Thoracic aorta (tissue), 2 donors: ENCODE data around the gene CD69. TPM values are rescaled to one million over a fixed set of nuclear protein-coding genes. Genes with fewer than 3 reads are reported as not detected.
A peak's percentile ranks its signal among the peaks of the same experiment; 100 is the strongest.

ENCODE experiments used
- ATAC-seq: fragments of 150-250 bp; one replicate; pipeline ENCODE4 v1.8.0; 2017; ENCODE audit warnings: low read depth; ENCODE audit not compliant: insufficient number of reproducible peaks, low FRiP score
- DNase-seq: peaks from one replicate; pipeline ENCODE4 v3.0.0-alpha.2; 2020; ENCODE audit warnings: low spot score
- H3K27ac ChIP-seq, 2 donors: fragments of 200-600 bp; sonication (generic); 1 replicate in 1 of 2; 2 replicates in 1 of 2; pipeline ENCODE4 v1.5.1; 2016; ENCODE audit warnings: mild to moderate bottlenecking in 2 of 2, moderate library complexity in 2 of 2
- H3K27me3 ChIP-seq: fragments of 200-600 bp; sonication (generic); replicated peaks from 2 replicates; pipeline ENCODE4 v1.6.0; 2016; ENCODE audit warnings: mild to moderate bottlenecking; ENCODE audit not compliant: insufficient read depth
- H3K36me3 ChIP-seq: fragments of 200-600 bp; sonication (generic); one replicate; pipeline ENCODE4 v1.5.1; 2016
- H3K4me1 ChIP-seq, 2 donors: fragments of 200-600 bp; sonication (generic); 1 replicate in 1 of 2; 2 replicates in 1 of 2; pipeline versions ENCODE4 v1.5.1 to v1.6.0; 2016; ENCODE audit warnings: low read depth in 2 of 2, mild to moderate bottlenecking in 1 of 2; ENCODE audit not compliant: control insufficient read depth in 1 of 2
- H3K4me3 ChIP-seq: fragments of 200-600 bp; sonication (generic); 2 replicates; pipeline ENCODE4 v1.5.1; 2016; ENCODE audit warnings: mild to moderate bottlenecking
- H3K9me3 ChIP-seq: fragments of 200-600 bp; sonication (generic); 2 replicates; pipeline ENCODE4 v1.5.1; 2016
- total RNA-seq, 2 donors: library from RNA; depleted of rRNA; stranded (reverse); fragments of >200 nt; gene quantifications; one replicate each; pipeline versions ENCODE4 v1.1.0 to v1.2.3, GENCODE V29; 2016
- TF ChIP-seq, protein P1 (sequence below): fragments of 200-600 bp; sonication (generic); IDR thresholded peaks from one replicate; pipeline ENCODE4 v1.5.1; 2019; ENCODE audit warnings: antibody characterized with exemption

Gene CD69
- total RNA-seq, 2 donors from 2014 or later, result 5.8 to 40.3 TPM

DNA sequence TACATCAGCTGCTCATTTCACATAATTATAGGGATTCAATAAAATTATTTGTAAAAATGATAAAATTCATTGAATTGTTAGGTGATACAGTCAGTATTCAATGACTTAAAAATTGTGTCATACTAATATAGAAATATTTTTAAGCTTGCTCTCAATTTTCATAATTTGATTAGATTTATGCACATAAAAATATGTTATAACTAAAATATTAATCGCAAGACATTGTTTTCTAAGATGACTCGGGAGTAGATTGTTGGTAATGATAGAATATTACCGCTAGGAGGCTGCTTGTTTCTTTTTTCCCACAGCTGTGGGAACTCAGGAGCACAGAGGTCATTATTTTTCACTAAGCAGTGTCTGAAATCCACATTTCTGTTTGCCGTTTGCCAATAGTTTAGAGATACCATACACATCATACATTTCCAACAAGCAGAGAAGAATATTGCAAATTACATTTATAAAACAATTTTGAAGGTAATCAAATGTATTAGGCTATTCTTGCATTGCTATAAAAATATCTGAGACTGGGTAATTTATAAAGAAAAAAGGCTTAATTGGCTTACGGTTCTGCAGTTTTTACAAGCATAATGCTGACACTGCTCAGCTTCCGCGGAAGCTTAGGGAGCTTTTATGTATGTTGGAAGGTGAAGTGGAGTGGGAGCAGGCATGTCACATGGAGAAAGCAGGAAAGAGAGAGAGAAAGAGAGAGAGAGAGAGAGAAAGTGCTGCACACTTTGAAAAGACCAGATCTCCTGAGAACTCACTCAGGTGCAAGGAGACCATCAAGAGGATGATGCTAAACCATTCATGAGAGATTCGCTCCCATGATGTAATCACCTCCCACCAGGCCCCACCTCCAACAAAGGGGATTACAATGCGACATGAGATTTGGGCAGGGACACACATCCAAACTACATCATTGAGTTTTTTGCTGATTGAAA, 9.2 kb downstream of the CD69 start:
- no peaks in the 10 kb centered on the region for H3K27me3 ChIP-seq
- TF ChIP-seq, protein P1, sequence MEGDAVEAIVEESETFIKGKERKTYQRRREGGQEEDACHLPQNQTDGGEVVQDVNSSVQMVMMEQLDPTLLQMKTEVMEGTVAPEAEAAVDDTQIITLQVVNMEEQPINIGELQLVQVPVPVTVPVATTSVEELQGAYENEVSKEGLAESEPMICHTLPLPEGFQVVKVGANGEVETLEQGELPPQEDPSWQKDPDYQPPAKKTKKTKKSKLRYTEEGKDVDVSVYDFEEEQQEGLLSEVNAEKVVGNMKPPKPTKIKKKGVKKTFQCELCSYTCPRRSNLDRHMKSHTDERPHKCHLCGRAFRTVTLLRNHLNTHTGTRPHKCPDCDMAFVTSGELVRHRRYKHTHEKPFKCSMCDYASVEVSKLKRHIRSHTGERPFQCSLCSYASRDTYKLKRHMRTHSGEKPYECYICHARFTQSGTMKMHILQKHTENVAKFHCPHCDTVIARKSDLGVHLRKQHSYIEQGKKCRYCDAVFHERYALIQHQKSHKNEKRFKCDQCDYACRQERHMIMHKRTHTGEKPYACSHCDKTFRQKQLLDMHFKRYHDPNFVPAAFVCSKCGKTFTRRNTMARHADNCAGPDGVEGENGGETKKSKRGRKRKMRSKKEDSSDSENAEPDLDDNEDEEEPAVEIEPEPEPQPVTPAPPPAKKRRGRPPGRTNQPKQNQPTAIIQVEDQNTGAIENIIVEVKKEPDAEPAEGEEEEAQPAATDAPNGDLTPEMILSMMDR, result no peak
- peak overlapping the region; percentile 35 for H3K4me3 ChIP-seq
- H3K36me3 ChIP-seq, result no peaks in the 10 kb centered on the region
- no peak for ATAC-seq
- no peak for DNase-seq
- H3K4me1 ChIP-seq, result peaks cover 0 to 3% of the 10 kb centered on the region in 2 donors
- H3K27ac ChIP-seq, result no peak overlapping the region
- no peaks in the 10 kb centered on the region for H3K9me3 ChIP-seq

DNA sequence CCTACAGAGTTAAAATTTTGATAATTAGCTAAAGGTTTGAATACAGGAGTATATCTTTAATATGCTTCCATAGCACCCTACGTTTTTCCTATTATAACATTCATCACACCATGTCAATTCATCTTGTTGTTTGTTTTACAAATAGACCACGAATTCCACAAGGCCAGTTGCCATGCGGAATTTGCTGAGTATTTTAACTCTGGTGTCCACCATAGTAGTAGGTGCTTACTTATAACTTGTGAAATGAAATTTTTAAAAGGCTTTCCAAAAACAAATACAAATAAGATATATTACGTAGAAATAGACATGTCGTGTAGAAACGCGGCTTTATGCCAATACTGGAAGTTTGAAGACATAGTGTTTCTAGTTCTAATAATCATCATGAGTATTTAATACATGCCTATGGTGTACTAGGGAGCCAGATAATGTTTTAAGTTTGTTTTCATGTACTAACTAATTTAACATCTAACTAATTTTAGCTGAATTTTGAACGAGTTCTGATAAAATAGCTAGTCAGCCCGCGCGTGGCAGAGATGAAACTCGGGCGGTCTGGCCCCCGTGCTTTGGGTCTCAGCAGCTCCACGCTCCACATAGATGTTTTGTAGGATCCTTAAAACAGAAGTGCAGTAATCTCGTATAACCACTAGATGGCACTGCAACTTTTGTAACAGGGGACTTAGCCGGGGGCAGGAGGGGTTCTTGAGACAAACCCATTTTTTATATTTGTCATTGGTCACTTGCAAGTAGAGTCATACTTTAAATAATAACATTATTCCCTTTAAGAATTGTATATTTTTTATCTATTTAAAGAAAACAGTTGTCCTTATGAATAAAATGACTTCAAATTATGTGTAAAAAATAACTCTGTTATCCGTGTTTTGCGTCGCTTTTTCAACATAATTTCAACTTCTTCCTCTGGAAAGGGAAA, 10.2 kb downstream of the CD69 start:
- TF ChIP-seq, protein P1, result peak; percentile 70
- DNase-seq, result no peak
- H3K9me3 ChIP-seq, result no peaks in the 10 kb centered on the region
- H3K4me1 ChIP-seq, result peaks cover 0 to 3% of the 10 kb centered on the region in 2 donors
- H3K36me3 ChIP-seq, result no peaks in the 10 kb centered on the region
- H3K27me3 ChIP-seq, result no peaks in the 10 kb centered on the region
- peak overlapping the region; percentile 35 for H3K4me3 ChIP-seq
- no peak overlapping the region for H3K27ac ChIP-seq
- ATAC-seq, result no peak

DNA sequence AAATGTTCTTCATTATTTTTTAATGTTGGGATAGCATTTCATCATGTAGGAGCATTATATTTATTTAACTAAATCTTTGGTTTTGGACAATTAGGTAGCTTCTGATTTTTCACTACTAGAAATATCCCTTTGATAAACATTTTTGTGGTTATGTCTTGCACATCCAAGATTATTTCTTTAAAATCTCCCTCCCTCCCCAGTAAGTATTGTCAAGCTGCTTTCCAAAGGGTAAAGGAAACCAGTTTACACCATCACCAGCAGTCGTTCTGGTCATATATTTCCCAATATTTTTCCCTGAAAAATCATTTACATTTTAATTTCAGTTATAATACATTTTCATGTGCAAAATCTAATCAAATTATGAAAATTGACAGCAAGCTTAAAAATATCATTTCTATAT, 11.1 kb downstream of the CD69 start:
- H3K4me1 ChIP-seq, result peaks cover 0 to 3% of the 10 kb centered on the region in 2 donors
- no peaks in the 10 kb centered on the region for H3K36me3 ChIP-seq
- ATAC-seq (no peak), DNase-seq (no peak)
- H3K9me3 ChIP-seq, result no peaks in the 10 kb centered on the region
- H3K4me3 ChIP-seq, result no peak overlapping the region
- TF ChIP-seq, protein P1, result no peak
- no peak overlapping the region for H3K27ac ChIP-seq
- no peaks in the 10 kb centered on the region for H3K27me3 ChIP-seq

DNA sequence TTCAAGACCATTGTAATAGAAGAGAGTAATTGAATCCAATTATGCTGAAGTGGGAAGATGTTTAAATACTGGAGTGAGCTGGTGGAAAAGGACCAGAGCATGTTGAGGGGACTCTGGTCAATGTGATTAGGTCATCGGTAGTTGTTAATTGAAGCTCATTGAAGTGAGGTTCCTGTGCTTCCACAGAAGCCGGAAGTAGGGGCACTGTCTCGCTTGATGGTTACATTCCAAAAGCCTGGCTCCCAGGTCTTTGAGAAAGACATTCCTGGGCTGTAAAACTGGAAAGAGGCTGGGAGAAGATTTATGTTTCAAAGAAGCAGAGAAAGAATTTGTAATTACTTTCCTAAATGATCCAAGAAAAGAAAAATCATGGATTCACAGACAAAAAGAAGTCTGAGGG, 15.5 kb downstream of the CD69 start:
- ATAC-seq (no peak), DNase-seq (no peak)
- TF ChIP-seq, protein P1, result no peak
- Histone ChIP-seq H3K4me3 (no peak overlapping the region), H3K36me3 (no peaks in the 10 kb centered on the region), H3K27me3 (no peaks in the 10 kb centered on the region), H3K4me1 (no peaks in the 10 kb centered on the region), H3K27ac (no peak overlapping the region), H3K9me3 (no peaks in the 10 kb centered on the region)

DNA sequence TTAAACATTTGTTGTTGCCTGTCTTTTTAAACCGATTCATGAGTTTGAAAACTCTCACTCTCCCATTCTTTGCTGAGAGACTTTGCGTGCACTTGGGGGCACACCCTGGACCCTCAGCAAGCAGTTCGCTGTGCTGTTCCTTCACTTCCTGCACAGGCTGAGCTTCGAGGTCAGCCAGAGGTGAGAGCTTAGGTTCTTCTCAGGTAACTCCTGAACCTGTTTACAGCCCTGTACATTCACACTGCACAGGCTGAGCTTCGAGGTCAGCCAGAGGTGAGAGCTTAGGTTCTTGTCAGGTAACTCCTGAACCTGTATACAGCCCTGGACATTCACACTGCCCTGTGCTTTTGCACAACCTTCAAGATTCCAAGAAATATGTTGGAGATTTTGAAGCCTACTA, 18.0 kb downstream of the CD69 start:
- no peak overlapping the region for H3K27ac ChIP-seq
- ATAC-seq (no peak), DNase-seq (no peak)
- H3K4me1 ChIP-seq, result no peaks in the 10 kb centered on the region
- H3K4me3 ChIP-seq, result no peak overlapping the region
- H3K27me3 ChIP-seq, result no peaks in the 10 kb centered on the region
- TF ChIP-seq, protein P1, result no peak
- H3K9me3 ChIP-seq, result no peaks in the 10 kb centered on the region
- no peaks in the 10 kb centered on the region for H3K36me3 ChIP-seq
